Measurements from ENCODE around the gene S100A14.

The S100A14 gene

GRCh38 chr1:153626477-153626903, 10.4 kb upstream of the S100A14 start:
- DNase-seq: no peak
- no peaks in the 10 kb centered on the region for H3K36me3 ChIP-seq
- peaks cover 9% of the 10 kb centered on the region for H3K4me1 ChIP-seq
- H3K27me3 ChIP-seq: no peaks in the 10 kb centered on the region
- H3K9me3 ChIP-seq: no peaks in the 10 kb centered on the region
- no peak overlapping the region for H3K4me3 ChIP-seq (ENCODE audit: low read depth, low read length)
- TF ChIP-seq CTCF (IDR thresholded peaks at IDR 0.05; ENCODE audit: low read depth, low read length): no peak

GRCh38 chr1:153624965-153625611, 9.0 kb upstream of the S100A14 start:
- TF ChIP-seq CTCF (IDR thresholded peaks at IDR 0.05; ENCODE audit: low read depth, low read length): no peak
- no peak overlapping the region for H3K4me3 ChIP-seq (ENCODE audit: low read depth, low read length)
- H3K9me3 ChIP-seq: no peaks in the 10 kb centered on the region
- no peak for DNase-seq
- H3K4me1 ChIP-seq: peaks cover 9% of the 10 kb centered on the region
- H3K27me3 ChIP-seq: no peaks in the 10 kb centered on the region
- no peaks in the 10 kb centered on the region for H3K36me3 ChIP-seq

GRCh38 chr1:153623101-153623500, 7.0 kb upstream of the S100A14 start:
- Histone ChIP-seq H3K4me3 (ENCODE audit: low read depth, low read length) (no peak overlapping the region), H3K27me3 (no peaks in the 10 kb centered on the region), H3K36me3 (no peaks in the 10 kb centered on the region), H3K4me1 (peaks cover 9% of the 10 kb centered on the region), H3K9me3 (no peaks in the 10 kb centered on the region)
- no peak for DNase-seq
- TF ChIP-seq CTCF (IDR thresholded peaks at IDR 0.05; ENCODE audit: low read depth, low read length): no peak

- H3K4me1 ChIP-seq: no peaks in the 10 kb centered on the region
- TF ChIP-seq CTCF (IDR thresholded peaks at IDR 0.05; ENCODE audit: low read depth, low read length): no peak
- no peaks in the 10 kb centered on the region for H3K9me3 ChIP-seq
- H3K4me3 ChIP-seq (ENCODE audit: low read depth, low read length): no peak overlapping the region
- H3K36me3 ChIP-seq: no peaks in the 10 kb centered on the region
- no peaks in the 10 kb centered on the region for H3K27me3 ChIP-seq
- DNase-seq: no peak
Observed at GRCh38 chr1:153619171-153619570, 3.0 kb upstream of the S100A14 start.

GRCh38 chr1:153617663-153618062, 1.5 kb upstream of the S100A14 start:
- no peaks in the 10 kb centered on the region for H3K4me1 ChIP-seq
- DNase-seq: peak; percentile 84
- H3K9me3 ChIP-seq: no peaks in the 10 kb centered on the region
- H3K36me3 ChIP-seq: no peaks in the 10 kb centered on the region
- peak; percentile 73 for TF ChIP-seq CTCF (IDR thresholded peaks at IDR 0.05; ENCODE audit: low read depth, low read length)
- H3K27me3 ChIP-seq: no peaks in the 10 kb centered on the region
- H3K4me3 ChIP-seq (ENCODE audit: low read depth, low read length): no peak overlapping the region

GRCh38 chr1:153616917-153617311, 789 bp upstream of the S100A14 start:
- DNase-seq: no peak
- Histone ChIP-seq H3K4me3 (ENCODE audit: low read depth, low read length) (no peak overlapping the region), H3K4me1 (no peaks in the 10 kb centered on the region), H3K9me3 (no peaks in the 10 kb centered on the region), H3K36me3 (no peaks in the 10 kb centered on the region), H3K27me3 (no peaks in the 10 kb centered on the region)
- TF ChIP-seq CTCF (IDR thresholded peaks at IDR 0.05; ENCODE audit: low read depth, low read length): no peak
